SKM-1 treated with dmso at 0.1 percent for 144 hours (cell line): ENCODE measurements around the gene CELA1.
"Not testable (repeated sequence)": the region's sequence is repeated elsewhere in the genome, so short reads cannot be mapped to it uniquely, and the experiment has no call there.

Experiments used
- DNase-seq: peaks from one replicate; lab custom pipeline; 2025; ENCODE audit not compliant: unreplicated experiment; lab: John Stamatoyannopoulos, UW

CELA1 gene

DNA sequence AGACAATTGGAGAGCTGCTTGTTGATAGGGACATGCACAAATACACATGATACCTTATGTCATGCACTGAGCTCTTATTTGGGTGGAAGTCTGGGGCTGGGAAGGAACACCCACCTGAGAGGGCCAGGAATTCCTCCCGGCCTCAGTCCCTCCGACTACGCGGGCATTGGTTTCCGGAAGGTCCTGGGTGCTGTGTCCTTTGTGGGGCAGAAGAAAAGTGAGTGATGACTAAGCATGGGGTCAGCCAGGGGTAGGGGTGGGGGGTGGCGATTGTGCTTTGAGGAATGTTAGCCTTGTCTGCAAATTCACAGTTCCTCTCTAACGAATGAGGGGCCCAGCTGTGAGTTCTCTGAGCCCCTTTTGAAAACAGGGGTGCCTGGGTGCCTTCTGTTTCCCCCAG lies 798 bp downstream of the CELA1 start:
- DNase-seq, result no peak

DNA sequence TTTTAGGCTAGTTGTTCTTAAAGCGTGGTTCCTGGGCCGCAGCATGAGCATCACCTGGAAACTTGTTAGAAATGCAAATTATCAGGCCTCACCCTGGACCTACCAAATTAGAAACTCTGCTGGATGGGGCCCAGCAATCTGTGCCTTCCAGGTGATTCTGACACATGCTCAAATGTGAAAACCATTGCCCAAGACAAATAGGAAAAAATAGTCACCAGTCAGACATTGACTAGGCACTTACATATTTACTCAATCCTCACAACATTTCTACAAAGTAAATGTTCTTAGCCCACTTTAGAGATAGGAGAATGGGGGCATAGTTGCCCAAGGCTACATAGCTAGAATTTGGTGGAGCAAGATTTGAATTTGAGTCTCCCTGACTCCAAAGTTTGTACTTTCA lies 3.3 kb downstream of the CELA1 start:
- no peak for DNase-seq

DNA sequence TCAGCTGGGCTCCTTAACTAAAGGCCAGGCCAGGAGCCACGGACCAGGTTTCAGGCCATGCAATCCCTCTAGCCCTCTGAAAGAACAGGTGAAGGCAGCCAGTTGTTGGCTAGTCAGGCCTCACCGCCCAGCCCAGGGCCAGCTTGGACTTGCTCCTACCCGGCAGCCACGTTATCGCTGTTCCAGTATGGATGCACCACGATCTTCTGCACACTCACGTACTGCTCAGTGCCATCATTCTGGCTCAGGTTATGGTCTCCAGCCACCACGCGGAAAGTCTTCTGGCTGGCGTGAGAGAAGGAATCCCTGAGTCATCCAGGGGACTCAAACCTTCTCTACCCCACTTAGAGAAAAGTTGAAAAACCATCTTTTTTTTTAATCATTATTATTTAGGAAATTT lies 4.1 kb downstream of the CELA1 start:
- DNase-seq, result no peak

DNA sequence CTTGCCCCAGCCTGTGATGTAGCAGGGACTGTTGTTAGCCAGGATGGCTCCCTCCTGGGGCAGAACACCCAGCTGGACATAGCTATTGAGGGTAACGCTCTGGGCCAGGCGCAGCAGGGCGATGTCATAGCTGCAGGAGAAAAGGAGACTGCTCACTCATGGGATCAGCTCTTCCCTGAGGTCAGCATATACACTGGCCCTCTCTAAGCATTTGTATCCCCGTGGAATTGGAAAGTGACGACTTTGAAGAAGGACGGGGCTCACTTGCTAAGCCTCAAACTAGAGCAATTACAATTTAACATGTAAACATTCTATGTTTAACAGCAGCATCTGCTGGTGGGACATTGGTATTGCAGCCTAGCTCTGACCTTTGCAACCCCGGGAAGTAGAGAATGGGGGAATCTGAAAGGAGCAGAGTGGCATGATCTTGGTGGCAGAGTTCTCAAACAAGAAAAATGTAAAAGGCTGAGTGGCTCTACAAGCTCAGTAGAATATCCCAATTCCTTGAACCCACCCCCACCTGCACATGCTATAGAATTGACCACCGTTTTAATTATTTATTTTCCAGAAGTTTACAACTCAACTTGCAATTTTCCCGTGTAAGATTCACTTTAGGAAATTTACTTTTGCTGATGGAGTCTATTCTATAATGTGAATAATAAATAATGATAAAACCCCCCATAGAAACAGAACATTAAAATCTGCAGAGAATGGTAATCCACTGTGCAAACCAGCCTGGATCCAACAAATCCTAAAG lies 5.0 kb downstream of the CELA1 start:
- no peak for DNase-seq

DNA sequence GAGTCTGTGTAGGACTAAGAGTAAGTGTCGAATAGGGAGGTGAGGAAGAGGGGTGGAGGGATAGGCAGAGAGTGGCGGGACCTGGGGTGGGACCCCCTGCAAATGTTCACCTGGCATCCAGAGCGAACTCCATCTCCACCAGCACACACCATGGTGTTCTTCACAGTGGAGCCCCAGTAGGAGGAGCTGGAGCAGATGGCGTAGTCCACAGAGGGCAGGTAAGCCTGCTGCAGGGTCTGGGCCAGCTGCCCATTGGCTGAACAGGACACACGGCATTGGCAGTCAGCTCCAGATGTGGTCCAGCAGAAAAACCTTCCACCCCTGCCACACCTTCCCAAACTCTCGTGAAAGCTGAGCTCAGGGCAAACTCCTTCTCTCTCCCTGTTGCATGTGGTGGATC lies 6.7 kb downstream of the CELA1 start:
- DNase-seq, result no peak

DNA sequence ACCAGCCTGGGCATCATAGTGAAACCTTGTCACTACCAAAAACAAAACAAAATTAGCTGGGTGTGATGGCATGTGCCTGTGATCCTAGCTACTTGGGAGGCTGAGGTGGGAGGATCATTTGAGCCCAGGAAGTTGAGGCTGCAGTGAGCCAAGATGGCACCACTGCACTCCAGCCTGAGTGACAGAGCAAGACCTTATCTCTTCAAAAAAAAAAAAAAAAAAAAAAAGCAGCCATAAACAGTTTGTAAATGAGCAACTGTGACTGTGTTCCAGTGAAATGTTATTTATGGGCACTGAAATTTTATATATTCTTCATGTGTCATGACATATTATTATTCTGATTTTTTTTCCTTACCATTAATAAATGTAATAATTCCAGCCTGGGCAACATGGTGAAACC lies 9.1 kb downstream of the CELA1 start:
- not testable (repeated sequence) for DNase-seq

DNA sequence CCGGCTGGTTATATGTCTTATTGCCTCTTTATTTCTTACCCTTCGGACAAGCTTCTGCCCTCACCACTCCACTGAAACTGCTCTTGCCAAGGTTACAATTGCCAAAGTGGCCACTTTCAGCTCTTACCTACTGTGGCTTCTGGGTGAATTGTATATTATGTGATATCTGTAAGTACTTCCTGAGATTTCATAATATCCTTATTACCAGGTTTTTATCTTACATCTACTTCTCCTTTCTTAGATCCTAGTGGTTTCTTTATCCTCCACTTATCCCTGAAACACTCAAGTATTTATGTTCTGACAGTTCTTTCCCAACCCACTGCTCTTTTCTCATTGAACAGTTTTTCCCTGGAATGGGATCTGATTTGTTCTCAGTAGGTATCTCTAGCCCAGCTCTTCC lies 10.5 kb downstream of the CELA1 start:
- DNase-seq, result peak; percentile 53

DNA sequence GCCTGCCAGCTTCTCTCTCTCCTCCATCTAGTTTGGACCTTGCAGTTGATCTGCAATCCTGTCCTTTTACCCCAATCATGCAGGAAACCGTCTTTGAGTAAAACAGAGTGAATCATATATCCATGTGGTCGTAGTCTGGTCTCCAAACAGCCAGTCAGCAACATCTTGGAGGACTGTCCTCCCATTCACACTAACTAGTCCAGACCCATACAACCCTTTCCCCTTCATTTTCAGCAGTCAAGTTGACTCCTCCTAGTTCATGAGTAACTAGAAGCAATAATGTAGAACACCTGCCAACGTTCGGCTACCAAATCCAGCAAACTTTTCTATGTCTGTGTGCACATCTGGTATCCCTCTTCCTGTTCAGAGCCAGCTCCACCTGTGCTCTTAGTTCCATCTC lies 11.7 kb downstream of the CELA1 start:
- no peak for DNase-seq

DNA sequence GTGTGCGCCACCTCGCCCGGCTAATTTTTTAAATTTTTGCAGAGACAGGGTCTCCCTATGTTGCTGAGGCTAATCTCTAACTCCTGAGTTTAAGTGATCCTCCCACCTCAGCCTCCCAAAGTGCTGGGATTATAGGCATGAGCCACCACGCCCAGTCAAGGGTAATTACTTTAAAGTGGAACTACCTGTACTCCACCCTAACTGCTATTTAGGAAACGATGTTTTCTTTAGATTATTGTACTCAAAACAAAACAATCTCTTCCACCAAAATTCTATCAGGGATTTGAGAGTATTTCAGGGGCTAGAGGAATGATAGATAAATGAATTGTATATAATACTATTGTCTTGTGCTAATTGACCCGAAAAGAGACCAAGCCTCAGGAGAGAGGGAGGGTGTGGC lies 12.9 kb downstream of the CELA1 start:
- no peak for DNase-seq

DNA sequence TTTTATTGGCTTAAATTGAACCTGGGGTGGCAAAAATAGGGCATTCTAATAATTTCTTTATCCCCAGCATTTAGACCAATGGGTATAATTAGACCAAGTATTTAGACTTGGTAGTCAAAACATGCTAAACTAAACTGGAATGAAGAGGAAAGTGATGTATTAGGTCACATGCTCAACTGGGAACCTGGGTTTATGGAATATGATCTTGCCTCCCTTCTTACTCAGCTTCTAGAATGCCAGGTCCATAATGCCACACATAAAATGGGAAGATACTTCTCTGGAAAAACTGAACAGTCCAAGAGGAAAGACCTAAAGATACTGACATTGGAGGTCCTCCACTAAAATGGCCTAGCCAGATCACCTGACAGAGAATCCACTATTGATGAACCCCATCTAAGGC lies 16.3 kb downstream of the CELA1 start:
- DNase-seq, result no peak

DNA sequence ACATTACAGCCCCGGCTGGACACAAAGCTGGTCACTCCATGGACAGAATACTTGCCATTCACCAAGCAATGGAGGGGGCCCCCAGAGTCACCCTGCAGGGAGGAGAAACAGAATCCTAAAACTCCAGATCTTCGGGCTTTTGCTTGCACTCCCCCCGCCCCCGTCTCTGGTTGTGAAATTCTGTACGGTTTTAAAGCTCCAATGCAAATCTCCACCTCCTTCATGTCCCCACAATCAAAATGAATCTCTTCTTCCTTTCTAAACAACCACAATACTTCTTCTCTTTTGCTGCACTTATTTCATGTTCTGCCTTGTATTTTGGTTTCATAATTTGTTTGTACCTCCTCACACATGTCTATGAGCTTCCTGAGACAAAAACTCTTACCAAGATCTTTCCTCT lies 16.7 kb downstream of the CELA1 start:
- no peak for DNase-seq

DNA sequence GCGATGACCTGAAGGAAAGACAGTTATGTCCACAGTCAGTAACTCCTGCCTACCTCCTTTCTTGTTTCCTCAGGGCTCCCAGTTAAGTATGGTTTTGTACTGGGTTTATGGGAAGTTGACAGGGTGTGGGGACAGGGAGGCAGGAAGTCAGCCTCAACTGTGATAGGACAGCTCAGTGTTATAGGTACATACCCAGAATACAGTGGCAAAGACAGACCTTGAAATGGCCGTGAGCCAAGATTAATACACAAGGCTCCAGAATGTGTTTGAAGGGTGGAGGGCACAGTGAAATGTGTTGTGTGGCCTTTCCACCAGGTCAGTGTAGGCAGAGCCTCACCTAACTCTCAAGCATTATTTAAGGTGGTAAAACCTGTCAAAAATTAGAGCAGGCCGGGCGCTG lies 17.9 kb downstream of the CELA1 start:
- DNase-seq, result no peak

DNA sequence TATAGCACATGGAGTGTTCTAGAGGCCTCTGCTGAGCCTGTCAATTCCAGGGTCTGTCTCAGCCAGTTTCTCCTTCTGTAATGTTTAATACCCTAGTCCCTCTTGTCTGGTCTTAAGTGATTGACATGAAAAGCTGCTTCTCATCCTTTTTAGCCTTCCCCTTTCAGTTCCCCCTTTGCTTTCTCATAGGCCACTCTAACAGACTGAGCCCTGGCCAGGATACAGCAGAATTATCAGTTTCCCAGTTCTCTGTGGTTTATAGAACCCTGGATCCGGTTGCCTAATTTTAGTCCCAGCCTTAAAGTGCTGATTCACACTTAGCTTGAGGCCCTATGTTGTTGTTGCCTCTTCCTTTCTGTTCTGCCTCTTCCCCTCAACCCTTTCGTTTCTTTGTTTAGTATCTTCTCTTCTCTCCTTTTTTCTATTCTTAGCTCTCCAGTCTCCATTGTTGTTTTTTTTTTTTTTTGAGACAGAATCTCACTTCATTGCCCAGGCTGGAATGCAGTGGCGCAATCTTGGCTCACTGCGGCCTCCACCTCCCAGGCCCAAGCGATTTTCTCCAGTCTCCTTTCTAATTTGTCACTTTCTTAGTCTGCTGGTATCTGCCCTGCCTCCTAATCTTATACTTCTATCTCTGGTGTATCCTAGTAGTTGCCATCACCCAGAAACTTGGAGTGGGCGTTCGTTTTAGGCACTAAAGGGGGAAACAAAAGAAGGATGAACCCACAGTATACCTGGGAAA lies 19.6 kb downstream of the CELA1 start:
- peak; percentile 77 for DNase-seq

DNA sequence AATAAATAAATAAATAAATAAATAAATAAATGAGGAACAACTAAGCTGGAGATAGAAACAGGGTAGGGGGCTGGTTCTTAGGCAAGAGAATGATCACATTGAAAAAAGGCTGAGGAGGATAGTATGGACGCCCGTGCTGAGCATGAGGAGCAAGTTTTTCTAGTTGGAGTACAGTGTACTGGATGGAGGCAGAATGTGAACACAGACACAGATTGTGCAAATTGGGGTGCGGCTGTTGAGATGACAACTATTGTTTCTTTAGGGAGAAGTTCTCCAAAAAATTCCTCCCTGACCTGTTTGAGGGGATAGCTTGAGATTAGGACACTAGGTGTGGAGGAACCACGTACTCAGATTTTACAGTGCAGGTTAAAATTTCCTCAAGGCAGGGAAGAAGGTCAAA lies 21.5 kb downstream of the CELA1 start:
- DNase-seq, result no peak

DNA sequence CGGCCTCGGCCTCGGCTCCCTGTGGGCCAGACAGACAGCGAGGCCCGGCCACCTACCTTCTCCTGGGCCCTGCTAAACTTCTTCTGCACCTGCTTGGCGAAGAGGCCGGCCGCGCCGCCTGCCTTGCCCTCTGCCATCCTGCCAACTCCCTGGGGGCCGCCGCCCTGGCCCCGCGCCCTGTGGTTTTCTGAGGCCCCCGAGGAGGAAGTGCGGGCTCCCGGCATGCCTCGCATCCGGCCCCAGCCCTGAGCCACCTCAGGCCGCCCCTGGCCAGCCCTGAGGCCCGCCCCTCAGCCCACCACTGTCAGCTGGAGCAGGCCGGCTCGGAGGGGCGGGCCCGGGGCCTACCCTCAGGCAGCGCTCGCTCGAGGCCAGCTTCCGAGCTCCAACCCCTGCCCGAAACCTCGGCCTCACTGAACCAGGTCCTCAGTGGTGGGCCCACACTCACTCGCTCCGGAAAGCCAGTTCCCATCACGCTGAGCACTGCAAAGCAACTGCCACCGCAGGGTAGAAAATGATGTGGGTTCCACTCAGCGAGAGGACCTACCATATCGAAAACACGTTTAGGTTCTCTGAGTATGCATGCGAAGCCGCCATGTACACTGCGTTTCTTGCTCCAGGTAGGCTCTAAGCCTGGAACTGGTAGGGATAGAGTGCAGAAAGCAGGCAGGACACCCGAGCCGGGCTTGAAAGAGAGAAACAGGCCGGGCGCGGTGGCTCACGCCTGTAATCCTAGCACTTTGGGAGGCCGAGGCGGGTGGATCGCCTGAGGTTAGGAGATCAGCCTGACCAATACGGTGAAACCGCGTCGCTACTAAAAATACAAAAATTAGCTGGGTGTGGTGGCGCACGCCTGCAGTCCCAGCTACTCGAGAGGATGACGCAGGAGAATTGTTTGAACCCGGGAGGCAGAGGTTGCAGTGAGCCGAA lies 22.2 kb downstream of the CELA1 start, which contains the start of gene BIN2:
TSS of gene BIN2 (minus strand) at position 209 of the 930 bp plus-strand sequence. CDS start at position 137, 72 bp downstream.
- DNase-seq, result peak; percentile 39

DNA sequence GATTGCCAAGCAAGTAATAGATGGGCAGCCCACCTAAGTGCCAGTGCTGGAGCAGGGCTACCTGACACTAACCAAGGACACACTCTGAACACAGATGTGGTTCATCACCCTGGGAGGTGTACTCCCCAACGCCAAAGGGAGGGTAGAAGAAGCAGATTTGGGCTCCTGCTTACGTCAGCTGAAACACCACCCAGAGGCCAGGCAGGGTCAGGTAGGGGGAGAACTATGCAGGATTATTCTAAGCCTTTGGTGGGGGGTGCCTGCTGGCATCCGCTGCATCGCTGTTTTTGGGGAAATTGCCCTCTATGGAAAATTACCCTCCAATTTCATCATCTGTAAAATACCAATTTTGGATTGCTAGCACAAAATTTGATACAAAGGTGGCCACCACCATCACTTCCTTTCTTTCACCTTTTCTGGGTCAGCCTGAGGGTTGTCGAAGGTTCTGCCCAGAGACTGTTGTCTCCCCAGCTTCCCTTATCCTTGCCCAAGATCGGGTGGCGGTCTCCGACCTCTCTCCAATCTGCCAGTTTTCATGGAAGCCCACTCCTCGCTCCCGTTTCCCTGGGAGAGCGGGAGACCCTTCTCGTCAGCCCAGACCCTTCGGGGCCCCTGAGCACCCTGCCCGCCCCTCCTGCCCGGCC lies 23.0 kb downstream of the CELA1 start:
- no peak for DNase-seq

DNA sequence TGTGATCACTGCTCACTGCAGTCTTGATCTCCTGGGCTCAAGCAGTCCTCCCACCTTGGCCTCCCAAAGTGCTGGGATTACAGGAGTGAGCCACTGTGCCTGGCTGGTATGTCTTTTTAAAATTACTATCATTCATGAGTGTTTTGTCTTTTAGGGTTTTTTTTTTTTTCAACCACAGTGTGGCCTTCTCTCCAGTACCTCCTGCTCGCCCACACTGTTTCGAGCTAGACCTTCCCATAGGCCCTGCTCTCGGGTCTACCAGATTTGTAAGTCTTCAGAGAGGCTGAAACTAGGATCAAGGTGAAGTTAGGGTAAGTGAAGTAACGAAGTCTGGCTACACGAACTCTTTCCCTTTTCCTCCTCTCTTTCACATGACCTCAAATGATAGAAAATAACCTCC lies 24.0 kb downstream of the CELA1 start:
- no peak for DNase-seq

DNA sequence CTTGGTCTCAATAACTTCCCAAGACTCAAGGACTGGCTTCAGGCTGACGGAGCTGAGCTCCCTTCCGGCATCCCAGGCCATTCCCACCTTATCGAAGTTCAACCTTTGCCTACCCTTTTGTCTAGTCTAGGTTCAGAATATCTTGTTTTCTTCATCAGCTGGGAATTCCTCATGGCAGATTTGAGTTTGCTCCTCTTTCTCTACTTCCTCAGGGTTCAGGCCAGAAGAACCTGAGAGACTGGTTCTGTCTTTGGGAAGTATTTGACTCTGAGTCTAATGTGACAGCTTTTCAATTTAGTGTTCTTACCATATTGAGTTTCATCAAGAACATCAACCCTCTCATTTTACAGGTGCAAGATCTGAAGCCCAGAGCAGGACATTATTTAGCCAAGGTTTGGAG lies 24.6 kb downstream of the CELA1 start:
- no peak for DNase-seq

DNA sequence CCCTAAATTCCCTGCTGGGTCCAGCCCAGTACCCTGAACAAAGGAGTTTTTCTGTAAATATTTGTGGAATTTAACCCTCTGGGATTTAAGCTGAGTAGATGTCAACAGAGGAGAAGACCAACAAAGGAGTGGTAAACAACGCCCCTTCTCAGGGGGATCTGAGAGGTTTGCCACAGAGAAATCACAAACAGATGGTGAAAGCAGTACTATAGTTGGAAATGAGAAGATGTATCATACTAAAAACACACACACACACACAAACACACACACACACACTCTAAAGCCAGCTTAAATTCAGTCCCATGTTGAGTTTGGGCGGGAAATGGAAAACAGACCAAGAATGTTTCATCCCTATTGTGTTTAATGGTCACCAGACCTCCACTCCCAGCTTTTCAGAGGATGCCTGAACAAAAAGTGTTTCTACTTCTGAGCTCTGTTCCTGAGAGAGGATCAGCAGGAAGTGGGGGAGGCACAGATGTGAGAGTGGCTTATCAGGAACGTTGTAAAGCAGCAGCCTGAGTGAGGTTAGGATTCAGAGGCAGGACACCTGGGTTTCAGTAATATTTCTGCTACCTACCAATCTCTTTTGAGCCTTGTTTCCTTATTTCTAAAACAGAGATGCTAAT lies 25.7 kb downstream of the CELA1 start:
- DNase-seq, result no peak

DNA sequence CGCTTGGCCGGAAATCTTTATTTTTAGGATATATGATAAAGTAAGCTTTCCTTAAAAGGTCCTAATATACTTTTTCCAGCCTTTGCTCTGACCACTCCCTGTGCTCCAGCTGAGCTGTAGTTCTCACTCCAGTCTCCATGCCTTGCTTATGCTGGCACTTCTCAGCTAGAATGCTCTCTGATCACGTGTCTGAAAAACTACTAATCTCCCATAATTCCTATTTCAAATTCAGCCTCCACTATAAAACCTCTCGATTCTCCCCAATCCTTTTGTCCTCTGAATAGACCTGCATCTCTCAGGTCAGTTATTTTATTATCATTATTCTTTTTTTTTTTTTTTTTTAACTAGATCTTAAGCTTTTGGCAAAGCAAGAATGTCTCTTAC lies 26.2 kb downstream of the CELA1 start:
- DNase-seq, result no peak
